Tibial nerve (tissue), 4 donors: ENCODE measurements around the gene HEMK1. TPM values are rescaled to one million over a fixed set of nuclear protein-coding genes. Genes with fewer than 3 reads are reported as not detected.
A peak's percentile ranks its signal among the peaks of the same experiment; 100 is the strongest.

ENCODE experiments used
- DNase-seq, 2 donors: peaks; one replicate each; pipeline ENCODE4 v3.0.0-alpha.2; 2019; ENCODE audit warnings: low spot score in 2 of 2
- H3K27ac ChIP-seq, 4 donors: fragments of 200-600 bp; sonication (generic) in 3 of 4; one replicate each; pipeline ENCODE4 v1.5.1; 2017 to 2019; ENCODE audit warnings: mild to moderate bottlenecking in 1 of 4
- H3K27me3 ChIP-seq, 2 donors: fragments of 200-600 bp; sonication (generic) in 1 of 2; one replicate each; pipeline versions ENCODE4 v1.5.1 to v1.6.0; 2017 to 2019
- H3K36me3 ChIP-seq, 3 donors: fragments of 200-600 bp; sonication (generic); one replicate each; pipeline ENCODE4 v1.5.1; 2018 to 2019
- H3K4me1 ChIP-seq, 4 donors: fragments of 200-600 bp; sonication (generic) in 3 of 4; one replicate each; pipeline ENCODE4 v1.5.1; 2017 to 2019
- H3K4me3 ChIP-seq, 4 donors: fragments of 200-600 bp; sonication (generic) in 3 of 4; one replicate each; pipeline ENCODE4 v1.5.1; 2017 to 2019; ENCODE audit warnings: mild to moderate bottlenecking in 1 of 4, moderate library complexity in 1 of 4
- H3K9me3 ChIP-seq, 4 donors: fragments of 200-600 bp; sonication (generic) in 3 of 4; one replicate each; pipeline ENCODE4 v1.5.1; 2017 to 2019
- EP300 ChIP-seq, 2 donors: sonication (generic); formaldehyde crosslinking; IDR thresholded peaks; one replicate each; pipeline ENCODE4 v1.6.1; 2017; ENCODE audit warnings: antibody characterized with exemption in 2 of 2, mild to moderate bottlenecking in 1 of 2
- POLR2A ChIP-seq, 2 donors: fragments of 450-650 bp; IDR thresholded peaks; one replicate each; pipeline ENCODE4 v1.6.1; 2017; ENCODE audit warnings: antibody characterized with exemption in 2 of 2, mild to moderate bottlenecking in 2 of 2, moderate library complexity in 2 of 2
- WGBS, 2 donors: methylation state at CpG; one replicate each; pipeline ENCODE4 v1.1.5; 2018; 5-methylcytosine and 5-hydroxymethylcytosine counted together
- total RNA-seq, 4 donors: library from RNA; depleted of rRNA; stranded (reverse); fragments of >200 nt; gene quantifications; one replicate each; pipeline ENCODE4 v1.1.0, GENCODE V29; 2016
- TF ChIP-seq, protein P1 (sequence below), 5 experiments: fragments of 200-600 bp in 3 of 5; fragments of 450-650 bp in 2 of 5; sonication (generic) in 3 of 5; IDR thresholded peaks; one replicate each; pipeline ENCODE4 v1.5.1; 2016 to 2019; ENCODE audit warnings: antibody characterized with exemption in 5 of 5, mild to moderate bottlenecking in 3 of 5, moderate library complexity in 2 of 5

HEMK1 gene
- total RNA-seq, 4 donors from 2014 or later = 6.9 to 10.2 (median 8.8) TPM

DNA sequence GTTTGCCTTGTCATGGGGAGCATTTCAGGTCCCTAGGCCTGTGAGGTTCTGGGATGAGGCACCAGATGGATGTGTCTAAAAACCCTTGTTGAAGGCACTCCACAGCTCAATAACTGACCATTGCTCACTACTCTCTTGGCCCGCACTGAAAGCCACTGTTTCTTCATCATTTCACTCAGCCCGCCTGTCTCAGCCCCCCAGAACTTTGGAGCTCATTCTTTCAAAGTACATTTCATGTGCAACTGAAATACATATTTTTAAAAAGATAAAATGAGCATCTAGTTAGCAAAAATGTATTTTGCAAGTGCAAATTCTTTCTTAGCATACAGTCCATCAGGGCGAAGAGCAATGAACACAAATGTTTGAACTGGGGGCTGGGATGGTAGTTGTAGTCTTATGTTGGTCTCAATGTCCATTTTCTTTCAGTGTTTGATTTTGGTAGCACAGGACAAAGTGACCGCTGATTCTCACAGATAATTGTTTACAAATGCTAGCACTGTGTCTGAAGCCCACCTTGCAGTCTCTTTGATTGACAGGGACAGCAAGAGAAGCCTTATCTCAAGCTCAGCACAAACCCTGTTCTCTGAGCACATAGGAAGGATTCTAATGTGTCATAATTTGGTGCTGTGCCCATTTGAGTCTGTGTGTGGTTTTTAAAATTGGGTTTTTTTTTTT, 19.6 kb downstream of the HEMK1 start:
- no peaks in the 10 kb centered on the region for H3K9me3 ChIP-seq
- TF ChIP-seq, protein P1, sequence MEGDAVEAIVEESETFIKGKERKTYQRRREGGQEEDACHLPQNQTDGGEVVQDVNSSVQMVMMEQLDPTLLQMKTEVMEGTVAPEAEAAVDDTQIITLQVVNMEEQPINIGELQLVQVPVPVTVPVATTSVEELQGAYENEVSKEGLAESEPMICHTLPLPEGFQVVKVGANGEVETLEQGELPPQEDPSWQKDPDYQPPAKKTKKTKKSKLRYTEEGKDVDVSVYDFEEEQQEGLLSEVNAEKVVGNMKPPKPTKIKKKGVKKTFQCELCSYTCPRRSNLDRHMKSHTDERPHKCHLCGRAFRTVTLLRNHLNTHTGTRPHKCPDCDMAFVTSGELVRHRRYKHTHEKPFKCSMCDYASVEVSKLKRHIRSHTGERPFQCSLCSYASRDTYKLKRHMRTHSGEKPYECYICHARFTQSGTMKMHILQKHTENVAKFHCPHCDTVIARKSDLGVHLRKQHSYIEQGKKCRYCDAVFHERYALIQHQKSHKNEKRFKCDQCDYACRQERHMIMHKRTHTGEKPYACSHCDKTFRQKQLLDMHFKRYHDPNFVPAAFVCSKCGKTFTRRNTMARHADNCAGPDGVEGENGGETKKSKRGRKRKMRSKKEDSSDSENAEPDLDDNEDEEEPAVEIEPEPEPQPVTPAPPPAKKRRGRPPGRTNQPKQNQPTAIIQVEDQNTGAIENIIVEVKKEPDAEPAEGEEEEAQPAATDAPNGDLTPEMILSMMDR (IDR thresholded peaks at IDR 0.05) = no peak
- TF ChIP-seq EP300 (IDR thresholded peaks at IDR 0.05) = no peak
- no peak for TF ChIP-seq POLR2A (IDR thresholded peaks at IDR 0.05)
- H3K27ac ChIP-seq = no peak overlapping the region
- DNase-seq = no peak
- H3K36me3 ChIP-seq = peaks cover 0 to 14% (median 0%) of the 10 kb centered on the region in 3 donors
- H3K27me3 ChIP-seq = no peaks in the 10 kb centered on the region
- WGBS, 2 donors = 73 to 83% methylated on average over 4 of the region's 4 CpGs
- H3K4me3 ChIP-seq = no peak overlapping the region
- peaks cover 0 to 30% (median 20%) of the 10 kb centered on the region in 4 donors for H3K4me1 ChIP-seq

DNA sequence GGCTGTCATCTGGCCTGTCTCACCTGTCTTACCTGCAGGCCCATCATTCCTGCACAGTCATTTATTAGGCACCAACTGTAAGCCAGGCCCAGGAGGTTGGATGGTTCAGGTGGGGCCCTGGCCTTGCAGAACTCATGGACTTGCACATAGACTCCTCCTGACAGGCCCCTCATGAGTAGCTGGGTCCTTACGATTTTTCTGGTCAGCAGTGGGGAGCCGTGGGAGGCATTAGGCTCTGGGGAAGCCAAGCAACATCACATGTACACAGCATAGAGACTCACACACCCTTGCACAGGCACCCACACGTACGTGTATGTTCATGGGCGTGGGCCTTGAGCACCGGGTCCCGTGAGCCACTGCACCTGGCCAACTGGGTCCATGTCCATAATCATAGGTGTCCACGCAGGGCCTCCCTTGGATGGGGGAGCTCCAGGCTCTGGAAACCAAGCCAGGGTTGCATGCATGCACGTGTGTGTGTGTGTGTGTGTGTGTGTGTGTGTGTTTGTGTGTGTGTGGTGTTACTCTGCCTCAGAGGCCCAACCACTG, 21.9 kb downstream of the HEMK1 start:
- H3K4me1 ChIP-seq = peaks cover 0 to 25% (median 20%) of the 10 kb centered on the region in 4 donors
- no peaks in the 10 kb centered on the region for H3K36me3 ChIP-seq
- peak overlapping the region in 2 of 4 donors; percentile 15 to 59 for H3K27ac ChIP-seq
- no peak overlapping the region for H3K4me3 ChIP-seq
- no peak for DNase-seq
- H3K27me3 ChIP-seq = no peaks in the 10 kb centered on the region
- no peaks in the 10 kb centered on the region for H3K9me3 ChIP-seq
- 62 to 76% methylated on average over 5 to 9 of the region's 9 CpGs for WGBS, 2 donors
- TF ChIP-seq, protein P1 (IDR thresholded peaks at IDR 0.05) = no peak
- TF ChIP-seq EP300 (IDR thresholded peaks at IDR 0.05) (no peak), POLR2A (IDR thresholded peaks at IDR 0.05) (peak in 1 of 2 donors; percentile 1)

DNA sequence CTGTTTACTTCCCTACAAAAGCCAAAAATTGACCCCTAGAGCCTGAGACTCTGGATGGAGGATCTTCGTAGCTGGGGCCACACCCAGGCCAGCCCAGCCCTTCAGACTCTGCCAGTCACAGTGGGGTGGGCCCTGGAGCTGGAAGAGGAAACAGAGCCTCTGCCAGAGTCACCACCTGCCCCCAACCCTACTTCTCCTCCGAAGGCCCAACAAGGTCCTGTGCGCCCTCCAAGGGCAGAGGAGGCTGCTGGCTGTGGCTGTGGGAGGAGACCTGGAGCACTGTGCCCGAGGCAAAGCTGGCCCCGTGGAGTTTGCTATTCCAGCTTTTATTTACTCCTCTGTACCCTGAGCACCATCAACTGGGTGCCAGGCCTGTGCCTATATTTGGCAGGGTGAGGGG, 23.2 kb downstream of the HEMK1 start:
- Histone ChIP-seq H3K9me3 (no peaks in the 10 kb centered on the region), H3K27me3 (no peaks in the 10 kb centered on the region), H3K4me1 (peaks cover 0 to 25% (median 20%) of the 10 kb centered on the region in 4 donors), H3K36me3 (no peaks in the 10 kb centered on the region), H3K4me3 (no peak overlapping the region), H3K27ac (peak overlapping the region in 1 of 4 donors; percentile 44)
- no peak for TF ChIP-seq EP300 (IDR thresholded peaks at IDR 0.05)
- WGBS, 2 donors = 33 to 41% methylated on average over 5 of the region's 5 CpGs
- DNase-seq = no peak

DNA sequence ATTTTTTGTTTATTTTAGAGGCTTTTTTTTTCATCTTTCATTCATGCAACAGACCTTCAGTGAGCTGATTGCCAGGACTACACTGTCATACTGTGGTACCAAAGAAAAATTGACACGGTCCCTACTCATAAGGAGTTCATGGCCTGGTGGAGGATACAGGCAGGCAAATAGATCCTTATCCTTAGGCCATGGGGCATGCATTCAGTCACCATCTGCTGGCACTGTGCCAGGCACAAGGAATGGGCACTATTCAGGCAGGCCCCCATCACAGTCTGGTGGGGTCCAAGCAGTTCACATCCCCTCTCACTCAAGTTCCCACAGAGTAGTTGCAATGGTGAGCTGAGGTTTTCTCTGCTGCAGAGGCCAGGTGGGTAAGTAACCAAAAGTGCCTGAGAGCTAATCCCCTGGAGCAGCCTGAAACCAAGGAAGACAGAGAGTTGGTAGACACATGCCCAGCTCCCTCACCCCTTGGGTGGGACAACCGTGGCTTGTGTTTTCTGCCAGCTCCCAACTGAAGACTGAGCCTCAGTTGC, 25.0 kb downstream of the HEMK1 start:
- Histone ChIP-seq H3K4me1 (peaks cover 0 to 25% (median 20%) of the 10 kb centered on the region in 4 donors), H3K27ac (no peak overlapping the region), H3K9me3 (no peaks in the 10 kb centered on the region), H3K36me3 (no peaks in the 10 kb centered on the region), H3K27me3 (no peaks in the 10 kb centered on the region), H3K4me3 (no peak overlapping the region)
- TF ChIP-seq, protein P1 (IDR thresholded peaks at IDR 0.05) = no peak
- TF ChIP-seq EP300 (IDR thresholded peaks at IDR 0.05) (no peak), POLR2A (IDR thresholded peaks at IDR 0.05) (no peak)
- no peak for DNase-seq
- WGBS, 2 donors = 15 to 26% methylated on average over 2 of the region's 2 CpGs

DNA sequence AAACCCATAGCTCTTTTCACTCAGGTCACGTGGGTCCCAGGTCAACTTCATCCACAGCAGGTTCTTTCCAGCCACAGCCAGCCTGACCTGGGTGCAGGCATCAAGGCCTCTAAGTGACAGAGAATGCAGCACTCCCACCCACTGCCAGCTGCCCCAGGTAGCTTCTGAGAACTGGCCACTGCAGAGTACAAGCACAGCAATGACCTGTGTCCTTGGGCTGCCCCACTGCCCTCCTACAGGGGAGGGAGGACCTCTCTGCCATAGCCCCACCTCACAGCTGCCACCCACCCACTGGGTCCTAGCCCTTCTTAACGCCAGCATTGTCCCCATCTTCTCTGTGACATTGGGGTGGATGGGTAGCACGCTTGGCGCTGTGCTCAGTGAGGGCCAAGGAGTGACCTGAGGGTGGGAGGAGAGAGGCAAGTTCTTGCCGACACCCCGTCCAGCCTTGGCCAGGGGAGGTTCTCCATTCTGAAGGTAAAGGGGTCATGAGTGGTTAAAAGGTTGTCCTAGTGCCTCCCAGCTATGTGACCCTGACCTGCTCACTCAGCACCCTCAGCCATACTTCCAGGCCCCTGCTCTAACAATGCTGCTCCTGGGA, 29.9 kb downstream of the HEMK1 start:
- 71 to 85% methylated on average over 2 to 6 of the region's 6 CpGs for WGBS, 2 donors

More for the DNA sequence above, 29.9 kb downstream of the HEMK1 start:
- Histone ChIP-seq H3K27ac (peak overlapping the region in 1 of 4 donors; percentile 96), H3K27me3 (no peaks in the 10 kb centered on the region), H3K36me3 (peaks cover 0 to 3% (median 0%) of the 10 kb centered on the region in 3 donors), H3K4me3 (no peak overlapping the region), H3K9me3 (no peaks in the 10 kb centered on the region), H3K4me1 (peaks cover 0 to 47% (median 28%) of the 10 kb centered on the region in 4 donors)
- DNase-seq = no peak
- TF ChIP-seq, protein P1 (IDR thresholded peaks at IDR 0.05) = no peak
- TF ChIP-seq EP300 (IDR thresholded peaks at IDR 0.05) = no peak
- TF ChIP-seq POLR2A (IDR thresholded peaks at IDR 0.05) = no peak
